IMR-90 (cell line): ENCODE results near the gene MRE11.

Source experiments
- CEBPB ChIP-seq: IDR thresholded peaks from 2 replicates; pipeline ENCODE4 v1.6.1; 2012; ENCODE audit warnings: low read depth, low read length, improper control_type of control experiment
- MAFK ChIP-seq: IDR thresholded peaks from 2 replicates; pipeline ENCODE4 v1.6.1; 2012; ENCODE audit warnings: low read depth, low read length, improper control_type of control experiment
- POLR2A ChIP-seq: IDR thresholded peaks from 2 replicates; pipeline ENCODE4 v1.6.1; 2012; ENCODE audit warnings: mild to moderate bottlenecking, low read depth, low read length
- SMC3 ChIP-seq: fragments of 150-350 bp; IDR thresholded peaks from 2 replicates; pipeline ENCODE4 v1.6.1; 2016; ENCODE audit warnings: low read depth, mild to moderate bottlenecking, antibody characterized with exemption, low read length, moderate library complexity

- TF ChIP-seq SMC3 (no peak), POLR2A (no peak), CEBPB (no peak), MAFK (no peak)
Measured at GRCh38 chr11:94400457-94400838, 93.2 kb downstream of the MRE11 start.
